HFF-Myc (cell line): ENCODE measurements around the gene CARS1.
A peak's percentile ranks its signal among the peaks of the same experiment; 100 is the strongest.

ENCODE experiments used
- DNase-seq: peaks from one replicate; pipeline ENCODE4 v3.0.0-alpha.2; 2011; ENCODE audit warnings: low read depth; ENCODE audit errors: extremely low read depth
- H3K4me3 ChIP-seq: replicated peaks from 2 replicates; pipeline ENCODE4 v1.5.1; 2011; ENCODE audit warnings: low read depth, mild to moderate bottlenecking, control low read depth, low read length
- CTCF ChIP-seq: IDR thresholded peaks from 2 replicates; pipeline ENCODE4 v1.5.1; 2012; ENCODE audit warnings: mild to moderate bottlenecking, low read depth, low read length, control low read depth; ENCODE audit errors: missing control alignments

The CARS1 gene

GRCh38 chr11:2991452-2992233, 65.6 kb downstream of the CARS1 start:
- no peak for DNase-seq
- TF ChIP-seq CTCF: no peak
- peak overlapping the region; percentile 90 for H3K4me3 ChIP-seq

GRCh38 chr11:2990617-2991451, 66.4 kb downstream of the CARS1 start:
- DNase-seq: no peak
- peak overlapping the region; percentile 90 for H3K4me3 ChIP-seq
- no peak for TF ChIP-seq CTCF

GRCh38 chr11:2989551-2989950, 67.7 kb downstream of the CARS1 start:
- H3K4me3 ChIP-seq: peak overlapping the region; percentile 90
- DNase-seq: no peak
- TF ChIP-seq CTCF: no peak

GRCh38 chr11:2989006-2989405, 68.2 kb downstream of the CARS1 start:
- DNase-seq: no peak
- peak overlapping the region; percentile 90 for H3K4me3 ChIP-seq
- TF ChIP-seq CTCF: no peak

GRCh38 chr11:2987881-2988861, 69.1 kb downstream of the CARS1 start:
- no peak for TF ChIP-seq CTCF
- no peak for DNase-seq
- H3K4me3 ChIP-seq: peak overlapping the region; percentile 90

GRCh38 chr11:2983908-2984307, 73.3 kb downstream of the CARS1 start:
- no peak for DNase-seq
- no peak overlapping the region for H3K4me3 ChIP-seq
- TF ChIP-seq CTCF: no peak
